GM21367 (cell line): ENCODE results near the gene PRDX2.
"Not testable (repeated sequence)": the region's sequence is repeated elsewhere in the genome, so short reads cannot be mapped to it uniquely, and the experiment has no call there.

Source experiments
- ATAC-seq: cut with Tn5 transposase; IDR thresholded peaks from one replicate; pipeline ENCODE4 v1.9.1; 2021; ENCODE audit not compliant: unreplicated experiment

Gene PRDX2

DNA sequence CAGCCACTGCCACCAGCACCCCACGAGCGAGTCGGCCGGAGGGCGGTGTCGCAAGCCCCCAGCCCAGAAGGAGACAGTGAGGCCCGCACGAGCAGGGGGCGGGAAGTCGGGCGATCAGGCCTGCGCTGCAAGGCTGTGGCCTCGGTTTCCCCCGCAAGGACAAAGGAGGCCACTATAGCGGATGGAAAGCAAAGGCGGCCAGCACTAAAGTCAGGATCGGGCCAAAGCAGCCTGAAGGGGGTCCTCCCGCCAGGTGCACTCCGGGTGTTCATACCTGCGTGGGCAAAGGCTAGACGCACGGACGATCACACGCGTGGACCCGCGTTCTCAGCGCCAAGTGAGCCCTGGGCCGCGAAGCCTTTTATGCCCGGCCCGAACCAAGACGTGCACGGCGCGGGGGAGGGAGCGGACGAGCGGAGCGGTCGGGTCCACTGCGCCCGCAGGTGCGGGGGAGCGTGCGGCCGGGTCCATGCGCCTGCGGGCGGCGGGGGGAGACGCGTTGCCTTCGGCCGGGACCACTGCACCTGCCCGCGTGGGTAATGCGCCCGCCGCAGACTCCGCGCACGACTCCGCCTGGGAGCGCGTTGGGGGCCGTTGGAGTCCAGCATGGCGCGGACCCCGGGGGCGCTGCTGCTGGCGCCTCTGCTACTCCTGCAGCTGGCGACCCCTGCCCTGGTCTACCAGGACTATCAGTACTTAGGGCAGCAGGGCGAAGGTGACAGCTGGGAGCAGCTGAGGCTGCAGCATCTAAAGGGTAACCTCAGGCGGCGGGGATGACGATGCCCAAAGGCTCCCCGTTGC lies at the start of gene PRDX2, which contains the start of gene THSD8:
Gene PRDX2, minus strand, starts transcription at position 335 of the 801 bp plus-strand sequence. CDS start 539 bp downstream, outside the sequence.
Gene THSD8, plus strand, starts transcription at position 604 of the 801 bp plus-strand sequence. Its CDS starts 3 bp downstream, at position 607.
- no peak for ATAC-seq

DNA sequence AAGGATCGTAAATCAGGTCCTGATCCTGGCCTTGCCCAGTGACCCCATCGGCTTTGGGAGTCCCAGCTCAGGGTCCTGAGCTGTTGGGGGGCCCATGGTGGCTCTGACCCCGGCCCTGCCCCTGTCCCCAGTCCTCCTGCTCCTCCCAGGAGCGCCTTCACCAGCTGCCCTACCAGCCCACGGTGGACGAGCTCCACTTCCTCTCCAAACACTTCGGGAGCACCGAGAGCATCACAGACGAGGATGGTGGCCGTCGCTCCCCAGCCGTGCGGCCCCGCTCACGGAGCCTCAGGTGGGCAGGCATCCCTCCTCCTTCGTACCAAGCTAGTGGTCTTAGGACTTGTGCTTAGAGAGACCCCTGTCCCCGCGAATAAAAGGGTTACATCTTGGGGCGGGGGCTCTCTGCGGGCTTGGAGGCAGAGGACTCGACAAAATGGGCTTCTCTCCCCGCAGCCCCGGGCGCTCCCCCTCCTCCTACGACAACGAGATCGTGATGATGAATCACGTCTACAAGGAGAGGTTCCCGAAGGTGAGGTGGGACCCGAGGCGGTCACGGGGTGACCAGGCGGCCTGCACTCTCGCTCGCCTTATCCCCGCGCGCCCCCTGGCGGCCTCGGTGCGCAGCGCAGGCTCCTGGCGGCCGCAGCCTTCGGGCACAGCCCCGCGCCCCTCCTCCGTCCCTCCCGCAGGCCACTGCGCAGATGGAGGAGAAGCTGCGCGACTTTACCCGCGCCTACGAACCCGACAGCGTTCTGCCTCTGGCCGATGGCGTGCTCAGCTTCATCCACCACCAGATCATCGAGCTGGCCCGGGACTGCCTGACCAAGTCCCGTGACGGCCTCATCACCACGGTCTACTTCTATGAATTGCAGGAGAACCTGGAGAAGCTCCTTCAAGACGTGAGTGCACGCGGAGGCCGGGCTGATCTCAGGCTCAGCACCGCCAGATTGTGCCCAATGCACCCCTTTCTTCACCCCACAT lies 45.8 kb upstream of the PRDX2 start:
- ATAC-seq = no peak

DNA sequence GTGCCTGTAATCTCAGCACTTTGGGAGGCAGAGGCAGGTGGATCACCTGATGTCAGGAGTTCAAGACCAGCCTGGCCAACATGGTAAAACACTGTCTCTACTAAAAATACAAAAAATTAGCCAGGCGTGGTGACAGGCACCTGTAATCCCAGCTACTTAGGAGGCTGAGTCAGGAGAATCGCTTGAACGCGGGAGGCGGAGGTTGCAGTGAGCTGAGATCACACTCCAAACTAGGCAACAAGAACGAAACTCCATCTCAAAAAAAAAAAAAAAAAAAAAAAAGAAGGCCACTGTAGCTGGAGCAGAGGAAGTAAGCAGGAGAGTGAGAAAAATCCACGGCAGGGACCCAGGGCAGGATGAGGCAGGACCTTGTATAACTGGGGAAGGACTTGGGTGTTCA lies 45.0 kb upstream of the PRDX2 start:
- not testable (repeated sequence) for ATAC-seq

DNA sequence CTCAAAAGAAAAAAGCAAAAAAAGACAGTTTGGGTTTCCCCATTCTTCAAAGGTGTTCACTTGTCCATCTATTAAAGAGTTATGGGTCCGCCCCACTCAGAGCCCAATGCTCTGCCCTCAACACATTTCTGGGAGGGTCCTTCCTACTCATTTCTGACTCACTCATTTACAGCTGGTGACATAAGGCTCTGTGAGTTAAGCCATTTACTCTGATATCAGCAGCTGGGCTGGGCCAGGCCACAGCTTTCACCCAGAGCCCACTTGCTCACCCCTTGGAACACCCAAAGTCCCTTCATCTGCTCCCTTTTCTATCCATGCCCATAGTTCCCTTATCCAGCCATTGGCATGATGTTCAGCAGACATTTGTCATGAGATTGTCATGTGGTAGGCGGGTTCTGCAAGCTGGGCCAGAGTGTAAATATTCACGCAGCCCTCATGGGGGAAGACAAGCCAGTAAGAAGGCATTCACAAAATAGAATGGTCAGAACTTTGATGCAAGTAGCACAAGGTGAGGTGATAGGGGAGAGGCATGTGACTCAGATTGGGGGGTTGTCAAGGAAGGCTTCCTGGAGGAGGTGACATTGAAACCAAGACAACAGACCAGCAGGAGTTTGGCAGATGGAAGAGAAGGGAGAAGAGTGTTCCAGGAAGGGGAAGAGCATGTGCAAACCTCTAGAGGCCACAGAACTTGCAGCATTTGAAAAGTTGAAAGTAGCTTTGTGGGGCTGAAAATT lies 42.6 kb upstream of the PRDX2 start:
- no peak for ATAC-seq

DNA sequence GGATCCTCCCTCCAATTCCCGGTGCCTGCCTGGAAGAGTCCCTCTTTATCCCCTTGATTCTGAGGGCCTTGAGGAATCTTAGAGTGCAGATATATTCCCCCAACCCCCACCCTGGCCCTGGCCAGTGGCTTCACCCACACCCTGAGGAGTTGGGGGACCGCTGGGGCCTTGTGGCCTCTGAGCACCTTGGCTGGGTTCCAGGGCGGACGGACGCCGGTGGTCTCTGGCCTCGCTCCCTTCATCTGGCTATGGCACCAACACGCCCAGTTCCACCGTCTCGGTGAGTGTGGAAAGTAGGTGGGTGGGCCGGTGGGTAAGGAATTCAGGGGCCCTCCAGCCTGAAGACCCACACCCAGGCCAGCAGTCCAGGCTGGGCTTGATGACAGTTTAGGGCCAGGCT lies 41.7 kb upstream of the PRDX2 start:
- ATAC-seq = no peak

DNA sequence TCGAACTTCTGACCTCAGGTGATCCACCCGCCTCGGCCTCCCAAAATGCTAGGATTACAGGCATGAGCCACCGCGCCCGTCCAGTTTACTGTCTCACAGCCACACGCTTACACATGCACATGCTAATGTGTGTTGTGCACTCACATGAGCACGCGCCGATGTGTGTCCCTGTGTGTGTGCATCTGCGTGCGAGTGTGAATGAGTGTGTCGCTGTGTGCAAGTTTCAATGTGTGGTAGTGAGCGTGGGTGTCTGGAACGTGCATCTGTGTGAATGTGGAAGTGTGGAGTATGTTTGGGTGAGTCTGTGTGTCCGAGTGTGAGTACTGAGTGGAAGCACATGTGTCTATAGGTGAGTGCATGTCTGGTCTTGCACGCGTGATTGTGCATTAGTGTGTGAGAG lies 40.9 kb upstream of the PRDX2 start:
- ATAC-seq = no peak

DNA sequence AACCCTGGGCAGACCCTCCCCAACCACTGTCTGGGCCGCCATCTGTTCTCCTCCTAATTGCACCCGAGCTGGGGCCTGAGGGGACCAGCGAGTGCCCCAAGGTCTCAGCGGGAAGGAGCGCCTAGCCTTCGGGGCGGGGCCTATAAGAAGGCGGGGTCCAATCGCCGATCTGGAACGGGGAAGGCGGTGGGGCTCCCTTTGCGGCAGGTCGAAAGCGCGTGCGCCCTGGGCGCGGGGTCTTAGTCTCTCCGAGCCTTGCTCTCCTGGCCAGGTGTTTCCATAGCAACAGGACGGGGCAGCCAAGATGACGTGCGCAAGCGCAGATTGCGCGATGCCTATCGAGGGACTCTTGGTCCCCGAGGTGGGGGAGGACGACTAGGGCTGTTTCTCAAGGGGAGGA lies 39.5 kb upstream of the PRDX2 start:
- ATAC-seq = no peak

DNA sequence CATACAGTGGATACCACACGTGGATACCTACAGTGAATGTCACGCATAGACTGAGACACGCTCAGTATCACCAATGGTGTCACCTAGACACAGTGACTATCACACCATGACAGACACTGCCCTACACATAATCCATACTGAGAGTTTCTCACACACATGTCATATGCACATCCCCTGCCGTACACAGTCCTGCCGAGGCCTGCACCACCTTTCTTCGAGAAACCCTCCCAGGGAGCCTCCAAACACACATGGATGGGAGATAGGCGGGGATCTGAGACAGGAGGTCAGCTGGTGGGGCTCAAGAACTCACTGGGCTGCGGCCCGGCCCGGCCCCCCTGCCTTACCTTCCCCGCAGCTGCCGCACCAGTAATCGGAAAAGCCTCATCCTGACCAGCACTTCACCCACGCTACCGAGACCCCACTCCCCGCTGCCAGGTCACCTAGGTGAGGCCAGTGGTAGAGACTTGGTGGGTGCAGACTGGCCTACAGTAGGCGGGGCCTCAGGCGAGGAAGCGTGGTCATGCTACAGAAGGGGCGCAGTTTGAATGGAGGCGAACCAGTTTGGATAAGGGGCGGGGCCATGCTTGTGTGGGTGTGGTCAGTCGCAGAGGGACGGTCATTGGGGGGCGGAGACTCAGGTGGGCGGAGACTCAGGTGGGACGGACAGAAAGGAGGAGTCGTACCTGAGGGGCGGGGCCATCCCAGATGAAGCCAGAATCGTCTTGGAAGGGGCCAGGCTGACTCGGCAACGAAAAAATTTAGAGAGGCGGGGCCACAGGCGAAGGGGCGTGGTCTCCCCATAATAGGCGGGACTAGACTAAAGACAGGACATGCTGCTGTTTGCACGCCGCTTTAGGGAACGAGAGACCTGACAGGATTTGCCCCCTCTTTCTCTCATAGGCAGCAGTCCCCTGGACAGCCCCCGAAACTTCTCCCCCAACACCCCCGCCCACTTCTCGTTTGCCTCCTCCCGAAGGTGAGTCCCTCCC lies 38.8 kb upstream of the PRDX2 start:
- ATAC-seq = no peak

DNA sequence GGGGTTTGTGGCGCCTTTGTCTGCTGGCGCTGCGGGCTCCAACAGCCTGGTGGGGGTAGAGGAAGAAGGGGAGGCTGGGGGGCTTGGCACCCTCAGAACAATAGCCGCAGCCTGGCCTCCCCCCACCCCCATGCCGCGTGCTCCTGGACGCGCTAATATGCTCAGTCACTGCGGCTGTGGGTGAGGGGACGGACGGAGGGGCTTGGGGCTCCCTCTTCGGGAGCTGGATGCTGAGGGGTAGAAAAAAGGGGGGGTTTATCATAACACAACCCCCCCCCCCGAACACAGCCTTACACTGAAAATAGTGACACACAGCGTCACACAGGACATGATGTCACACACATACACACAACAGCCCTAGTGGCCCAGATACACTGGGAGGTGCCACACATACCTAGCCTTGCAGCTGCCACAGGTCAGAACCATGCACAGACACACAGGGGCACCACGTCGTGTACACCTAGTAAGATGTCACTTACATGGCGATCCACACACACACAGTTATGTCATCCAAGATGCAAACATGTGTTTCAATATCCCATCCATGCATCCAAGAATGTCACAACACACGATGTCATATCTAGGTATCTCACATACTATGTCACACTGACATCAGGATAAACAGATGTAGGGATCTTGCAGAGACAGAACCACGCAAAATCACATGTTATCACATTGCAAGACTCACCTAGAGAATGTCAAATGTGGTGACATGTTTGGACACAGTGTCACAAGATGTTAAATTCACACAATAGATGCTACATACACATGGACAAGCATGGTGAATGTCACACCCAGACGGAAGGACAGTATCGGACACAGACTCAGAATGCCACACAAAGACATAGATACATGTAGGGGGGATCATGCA lies 37.5 kb upstream of the PRDX2 start:
- ATAC-seq = no peak

DNA sequence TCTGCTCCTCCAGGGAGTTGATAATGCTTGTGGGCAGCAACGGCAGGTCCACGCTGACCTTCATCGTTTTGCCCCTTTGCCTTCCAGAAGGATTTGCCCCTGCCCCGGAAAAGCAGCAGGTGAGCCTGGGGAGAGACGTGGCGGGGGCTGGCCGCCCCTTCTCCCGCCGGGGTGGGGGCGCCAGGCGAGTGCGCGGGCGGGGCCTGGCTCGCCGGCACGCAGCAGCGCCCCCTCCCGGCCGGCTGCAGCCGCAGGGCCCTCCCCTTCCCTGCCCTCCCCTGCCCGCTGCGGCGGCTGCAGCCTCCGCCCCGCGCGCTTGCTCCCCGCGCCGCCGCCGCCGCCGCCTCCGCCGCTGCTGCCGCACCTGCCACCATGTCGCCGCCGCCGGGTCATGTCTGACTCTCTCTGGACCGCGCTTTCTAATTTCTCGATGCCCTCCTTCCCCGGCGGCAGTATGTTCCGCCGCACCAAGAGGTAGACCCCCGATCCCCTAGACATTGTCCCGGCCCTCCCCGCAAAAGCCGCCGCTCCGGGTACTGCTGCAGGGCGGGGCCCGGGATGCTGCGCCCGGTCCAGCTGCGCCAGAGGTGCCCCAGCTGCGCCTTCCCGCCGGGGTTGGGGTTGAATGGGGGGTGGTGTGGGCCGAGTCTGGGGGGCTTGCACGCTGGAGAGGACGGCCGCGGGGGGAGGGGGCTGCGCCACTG lies 36.7 kb upstream of the PRDX2 start, which contains the start of gene MAST1:
Gene MAST1, plus strand, starts transcription at position 334 of the 704 bp plus-strand sequence. Its CDS starts 58 bp downstream, at position 392.
- no peak for ATAC-seq

DNA sequence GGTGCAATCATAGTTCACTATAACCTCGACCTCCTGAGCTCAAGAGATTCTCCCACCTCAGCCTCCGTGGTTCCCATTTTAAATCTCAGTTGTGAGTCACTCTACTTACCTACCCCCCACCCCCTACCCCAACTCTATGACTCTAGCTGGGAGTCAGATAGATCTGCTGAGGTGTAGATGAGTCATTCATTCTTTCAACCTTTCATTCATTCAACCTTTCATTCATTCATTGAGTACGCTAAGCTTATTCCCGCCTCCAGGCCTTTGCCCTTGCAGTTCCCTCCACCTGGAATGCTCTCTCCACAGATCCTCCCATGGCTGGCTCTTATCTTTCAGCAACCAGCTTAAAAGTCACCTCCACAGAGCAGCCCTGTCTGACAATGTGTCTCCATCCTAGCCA lies 35.6 kb upstream of the PRDX2 start:
- no peak for ATAC-seq

DNA sequence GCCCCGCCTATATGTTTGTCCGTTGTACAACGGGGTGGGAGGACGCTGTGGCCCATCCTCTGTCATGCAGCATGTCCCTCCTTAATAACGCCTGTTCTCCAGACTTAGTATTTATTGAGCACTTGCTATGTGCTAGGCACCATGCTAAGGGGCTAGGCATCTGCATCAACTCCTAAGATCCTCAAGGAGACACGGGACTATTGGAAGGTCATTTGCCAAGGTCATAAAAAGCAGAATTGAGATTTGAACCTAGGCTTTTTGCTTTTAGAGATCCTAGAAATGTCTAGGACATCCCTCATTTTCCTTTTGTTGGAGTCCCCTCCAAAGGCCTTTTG lies 34.9 kb upstream of the PRDX2 start:
- ATAC-seq = no peak

DNA sequence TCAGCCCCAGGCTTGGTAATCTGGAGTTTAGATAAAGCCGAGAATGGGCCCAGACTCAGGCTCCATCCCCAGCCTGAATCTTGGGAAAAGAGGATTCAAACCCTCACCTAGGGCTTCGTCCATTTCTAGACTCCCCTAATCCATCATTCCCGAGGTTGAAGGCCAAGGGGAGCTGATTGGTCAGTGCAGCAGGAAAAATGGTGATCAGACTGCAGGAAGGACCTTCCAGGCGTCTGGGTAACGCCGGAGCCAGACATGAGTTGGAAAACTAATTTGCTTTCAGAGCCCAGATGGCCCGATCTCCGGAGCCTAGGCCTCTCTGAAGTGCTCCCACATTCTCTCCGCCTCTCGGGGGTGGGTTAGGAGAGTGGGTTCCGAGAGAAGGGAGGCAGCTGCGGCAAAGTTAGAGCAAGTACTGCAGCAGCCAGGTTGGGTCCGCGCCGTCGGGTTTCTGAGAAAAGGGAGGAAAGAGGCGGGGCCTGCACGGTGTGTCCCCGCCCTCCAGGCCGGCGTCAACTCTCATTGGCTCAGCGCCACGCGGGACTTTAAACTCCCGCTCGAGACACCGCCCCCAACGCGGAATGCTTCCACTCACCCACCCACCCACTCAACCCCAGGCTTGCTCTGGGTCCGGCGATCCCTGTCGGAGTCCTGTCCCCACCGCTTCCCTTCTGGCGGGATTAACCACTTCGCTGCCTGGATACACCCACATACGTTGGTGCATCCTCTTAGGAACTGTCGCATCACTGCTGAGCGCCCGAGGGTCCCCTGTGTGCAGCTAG lies 33.6 kb upstream of the PRDX2 start:
- ATAC-seq = no peak

DNA sequence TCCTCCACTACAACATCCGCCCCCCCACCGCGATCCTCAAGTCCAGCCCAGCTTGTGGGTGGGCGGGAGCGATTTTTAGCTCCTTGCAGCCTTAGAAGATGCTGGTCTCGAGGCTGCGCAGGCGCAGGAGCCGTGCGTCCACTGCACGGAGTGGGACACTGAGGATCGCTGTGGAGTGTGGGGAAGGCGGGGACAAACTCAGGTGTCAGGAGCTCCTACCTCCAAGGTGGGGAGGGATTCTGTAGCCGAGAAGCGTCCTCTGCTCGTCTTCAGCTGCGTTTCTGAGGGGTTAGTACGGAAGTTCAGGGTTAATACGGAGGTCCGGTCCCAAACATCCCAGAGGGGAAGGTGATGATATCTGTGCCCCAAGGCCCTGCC lies 33.0 kb upstream of the PRDX2 start, which contains the start of gene RTBDN:
Gene RTBDN, minus strand, starts transcription at position 14 of the 378 bp plus-strand sequence. CDS start 4,600 bp downstream, outside the sequence.
- no peak for ATAC-seq

DNA sequence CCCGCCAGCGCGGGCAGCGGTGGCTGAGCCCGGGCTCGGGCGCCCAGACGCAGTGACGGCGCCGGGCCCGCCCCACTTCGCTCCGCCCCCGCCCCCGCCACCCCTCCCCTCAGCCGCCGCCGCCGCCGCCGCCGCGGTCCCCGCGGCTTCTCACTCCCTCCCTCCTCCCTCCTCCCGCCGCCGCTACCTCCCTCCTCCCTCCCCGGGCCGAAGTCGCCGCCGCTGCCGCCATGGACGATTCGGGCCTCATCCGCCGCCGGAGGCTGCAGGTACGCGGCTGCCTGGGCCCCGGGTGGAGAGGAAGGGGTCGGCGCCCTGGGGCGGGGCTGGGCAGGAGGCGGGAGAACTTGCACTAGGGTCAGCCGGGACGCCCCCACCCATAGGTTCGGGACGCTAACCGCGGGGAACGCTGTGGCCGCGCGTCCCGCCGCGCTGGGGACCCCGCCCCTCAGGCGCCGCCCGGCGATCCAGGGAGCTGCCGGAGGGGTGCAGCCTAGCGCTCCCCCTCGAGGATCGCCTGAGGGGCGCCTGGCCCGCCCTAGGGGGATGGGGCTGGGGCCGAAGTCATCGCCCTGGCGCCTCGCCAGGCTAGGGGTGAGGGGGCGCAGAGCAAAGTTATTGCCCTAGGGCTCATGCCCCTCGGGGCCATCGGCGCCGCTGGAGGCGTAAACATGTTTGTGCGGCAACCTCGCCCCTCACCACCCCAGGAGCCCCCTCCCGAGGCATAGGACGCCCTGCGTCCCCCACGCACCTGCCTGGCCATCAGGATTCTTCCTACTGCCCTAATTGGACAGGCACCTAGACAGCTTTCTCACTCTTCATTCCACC lies 32.4 kb upstream of the PRDX2 start:
- no peak for ATAC-seq

DNA sequence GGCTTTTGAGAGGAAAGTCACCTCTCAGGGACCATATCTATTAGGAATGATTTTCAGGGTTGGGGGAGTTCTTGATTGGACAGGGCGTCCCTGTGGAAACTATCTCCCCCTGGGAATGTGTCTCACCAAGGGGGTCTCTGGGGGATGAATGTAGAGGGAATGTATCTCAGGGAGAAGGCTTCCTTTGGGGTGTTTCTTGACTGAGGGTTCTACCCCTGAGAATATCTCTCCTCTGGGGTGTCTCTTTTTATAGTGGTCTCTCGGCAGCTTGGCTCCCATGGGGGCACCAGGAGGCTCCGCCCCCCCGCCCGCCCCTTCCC lies 31.8 kb upstream of the PRDX2 start:
- ATAC-seq = no peak

DNA sequence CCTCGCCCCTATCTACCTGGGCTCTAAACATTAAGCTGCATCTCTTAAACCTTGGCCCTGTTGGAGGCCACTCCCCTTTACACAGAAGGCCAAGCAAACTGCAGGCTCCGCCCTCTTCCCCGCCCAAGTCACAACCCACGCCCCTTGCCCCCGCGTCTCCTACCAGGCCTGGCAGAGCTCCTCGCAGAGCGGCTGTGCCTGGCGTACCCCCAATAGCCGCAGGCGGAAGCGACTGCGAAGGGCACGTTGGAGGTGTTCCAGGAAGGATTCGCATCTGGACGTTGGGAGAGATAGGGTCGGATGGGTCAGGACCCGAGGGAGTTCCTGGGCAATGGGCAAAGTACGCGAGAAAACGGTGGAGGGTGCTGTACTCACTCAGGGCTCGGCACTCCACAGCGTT lies 26.9 kb upstream of the PRDX2 start:
- no peak for ATAC-seq
